Nephron progenitor cell (in vitro differentiated cells): ENCODE data around the gene TICAM1.
A peak's percentile ranks its signal among the peaks of the same experiment; 100 is the strongest.

Source experiments
- DNase-seq: peaks from one replicate; pipeline ENCODE4 v3.0.0; 2021
- H3K27ac Mint-ChIP-seq: 2 replicates; pipeline ENCODE4 v1.8.0; 2021; ENCODE audit warnings: mild to moderate bottlenecking, moderate library complexity, mixed read lengths
- H3K27me3 Mint-ChIP-seq: 2 replicates; pipeline ENCODE4 v1.8.0; 2021; ENCODE audit warnings: mild to moderate bottlenecking, low read depth, mixed read lengths; ENCODE audit not compliant: poor library complexity
- H3K36me3 Mint-ChIP-seq: 2 replicates; pipeline ENCODE4 v1.8.0; 2021; ENCODE audit warnings: low read depth, mixed read lengths
- H3K4me1 Mint-ChIP-seq: 2 replicates; pipeline ENCODE4 v1.8.0; 2021; ENCODE audit warnings: mixed read lengths
- H3K4me3 Mint-ChIP-seq: 2 replicates; pipeline ENCODE4 v1.8.0; 2021; ENCODE audit warnings: mild to moderate bottlenecking, moderate library complexity, mixed read lengths
- H3K9me3 Mint-ChIP-seq: 2 replicates; pipeline ENCODE4 v1.8.0; 2021; ENCODE audit warnings: mild to moderate bottlenecking, moderate library complexity, mixed read lengths
- CTCF ChIP-seq: fragments of 200-600 bp; sonication (generic); IDR thresholded peaks from 2 replicates; pipeline ENCODE4 v1.5.0; 2021; ENCODE audit warnings: antibody characterized with exemption

The TICAM1 gene

GRCh38 chr19:4871711-4872110 lies 40.2 kb upstream of the TICAM1 start:
- TF ChIP-seq CTCF, result no peak
- Mint-ChIP-seq H3K27me3 (peaks cover 16% of the 10 kb centered on the region), H3K4me1 (peaks cover 27% of the 10 kb centered on the region), H3K27ac (no peak overlapping the region), H3K4me3 (no peak overlapping the region), H3K9me3 (no peaks in the 10 kb centered on the region), H3K36me3 (no peaks in the 10 kb centered on the region)
- no peak for DNase-seq

- Mint-ChIP-seq H3K9me3 (no peaks in the 10 kb centered on the region), H3K27me3 (peaks cover 16% of the 10 kb centered on the region), H3K36me3 (no peaks in the 10 kb centered on the region), H3K27ac (peak overlapping the region; percentile 56), H3K4me1 (peaks cover 35% of the 10 kb centered on the region), H3K4me3 (no peak overlapping the region)
- TF ChIP-seq CTCF, result no peak
- no peak for DNase-seq
Measured at GRCh38 chr19:4870025-4870700, 38.7 kb upstream of the TICAM1 start.

DNA sequence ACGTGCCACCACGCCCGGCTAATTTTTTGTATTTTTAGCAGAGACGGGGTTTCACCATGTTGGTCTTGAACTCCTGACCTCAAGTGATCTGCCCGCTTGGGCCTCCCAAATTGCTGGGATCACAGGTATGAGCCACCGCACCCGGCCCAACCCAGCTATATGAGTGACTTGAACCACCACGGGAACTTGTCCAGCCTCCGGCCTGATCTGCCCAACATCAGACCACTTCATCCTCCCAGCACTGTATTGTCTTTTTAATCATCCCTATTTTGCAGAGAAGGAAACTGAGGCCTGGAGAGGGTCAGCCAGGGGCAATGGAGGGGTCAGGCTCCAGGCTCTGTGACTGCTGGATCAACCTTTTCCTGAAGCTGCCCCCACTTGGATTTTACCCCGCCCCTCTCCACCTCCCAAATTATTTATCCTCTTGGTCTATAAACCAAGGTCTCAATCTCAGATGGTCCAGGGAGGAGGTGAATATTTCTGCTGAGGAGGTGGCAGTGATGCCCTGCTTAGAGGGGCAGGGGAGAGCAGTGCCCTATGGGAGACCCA lies 36.8 kb upstream of the TICAM1 start:
- H3K27me3 Mint-ChIP-seq, result peaks cover 10% of the 10 kb centered on the region
- H3K9me3 Mint-ChIP-seq, result no peaks in the 10 kb centered on the region
- peak overlapping the region; percentile 82 for H3K4me3 Mint-ChIP-seq
- peaks cover 4% of the 10 kb centered on the region for H3K36me3 Mint-ChIP-seq
- TF ChIP-seq CTCF, result no peak
- H3K27ac Mint-ChIP-seq, result no peak overlapping the region
- H3K4me1 Mint-ChIP-seq, result peaks cover 31% of the 10 kb centered on the region
- DNase-seq, result no peak

- H3K4me3 Mint-ChIP-seq, result peak within 1 kb of the TSS; percentile 82
- H3K27ac Mint-ChIP-seq, result no peak within 1 kb of the TSS
- H3K4me1 Mint-ChIP-seq, result peaks cover 28% of the 10 kb centered on the region
- peak; percentile 99 for DNase-seq
- peaks cover 5% of the 10 kb centered on the region for H3K36me3 Mint-ChIP-seq
- peaks cover 10% of the 10 kb centered on the region for H3K27me3 Mint-ChIP-seq
- no peak for TF ChIP-seq CTCF
- H3K9me3 Mint-ChIP-seq, result no peaks in the 10 kb centered on the region
Measured at GRCh38 chr19:4867534-4868285, 36.2 kb upstream of the TICAM1 start, which contains the start of gene PLIN3. Gene PLIN3 (minus strand): TSS chr19:4867667. CDS start chr19:4861394, 6,273 bp downstream.

GRCh38 chr19:4866595-4867424 lies 35.3 kb upstream of the TICAM1 start:
- DNase-seq, result peak; percentile 52

More at GRCh38 chr19:4866595-4867424, 35.3 kb upstream of the TICAM1 start:
- Mint-ChIP-seq H3K27ac (no peak overlapping the region), H3K4me1 (peaks cover 25% of the 10 kb centered on the region), H3K36me3 (peaks cover 8% of the 10 kb centered on the region), H3K9me3 (no peaks in the 10 kb centered on the region), H3K27me3 (peaks cover 10% of the 10 kb centered on the region), H3K4me3 (peak overlapping the region; percentile 82)
- TF ChIP-seq CTCF, result no peak
